ENCODE data around the gene SMIM26. TPM values are rescaled to one million over a fixed set of nuclear protein-coding genes. Genes with fewer than 3 reads are reported as not detected.

SMIM26 gene
- total and polyA plus RNA-seq, 2 of the 13 experiments (the other 11 are each of a cell fraction or from before 2014, with no cell fraction given) = 214 to 249 TPM

DNA sequence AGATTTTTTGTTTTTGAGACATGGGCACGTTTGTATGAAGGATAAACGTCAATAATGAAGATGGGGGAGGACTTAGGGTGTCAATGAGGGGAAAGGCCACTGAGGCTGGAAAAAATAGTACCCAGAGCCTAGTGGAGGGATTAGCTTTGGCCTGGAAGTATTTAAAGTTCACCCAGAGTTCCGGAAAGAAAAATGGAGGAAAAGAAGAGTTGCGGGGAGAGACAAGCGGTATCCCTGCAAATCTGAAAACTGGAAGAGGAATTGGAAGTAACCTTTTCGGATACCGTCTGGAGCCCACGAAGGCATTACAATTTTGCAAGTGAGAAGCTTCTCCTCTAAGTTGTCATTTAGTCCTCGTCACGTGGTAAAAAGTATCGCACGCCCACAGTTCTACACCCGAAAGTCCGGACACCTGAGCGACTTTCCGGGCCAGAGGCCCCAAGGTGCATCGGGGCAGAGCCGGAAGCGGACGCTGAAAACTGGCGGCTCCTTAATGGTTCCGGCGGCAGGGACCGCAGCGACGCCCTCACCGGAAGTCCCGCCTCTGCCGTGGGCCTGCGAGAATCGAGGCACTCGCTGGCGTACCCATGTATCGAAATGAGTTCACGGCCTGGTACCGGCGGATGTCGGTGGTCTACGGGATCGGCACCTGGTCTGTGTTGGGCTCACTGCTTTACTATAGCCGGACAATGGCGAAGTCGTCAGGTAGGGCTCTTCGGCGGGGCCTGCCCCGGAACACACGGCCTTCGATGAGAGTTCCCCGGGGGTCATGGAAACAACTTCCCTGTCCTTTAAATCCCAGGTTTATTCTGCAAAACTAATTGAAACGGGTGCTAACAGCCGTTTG lies at the start of gene SMIM26 (continued):
- TF ChIP-seq ZNF382 (CRISPR knock-in tag; IDR thresholded peaks at IDR 0.05; ENCODE audit: borderline replicate concordance) (no peak), ADNP (CRISPR knock-in tag; IDR thresholded peaks at IDR 0.05) (no peak), ZBTB7B (CRISPR knock-in tag; IDR thresholded peaks at IDR 0.05) (peak; percentile 70; the same call in 1 of the 2 replicates), ZNF549 (CRISPR knock-in tag; IDR thresholded peaks at IDR 0.05) (no peak), HMG20B (CRISPR knock-in tag; conservative IDR thresholded peaks at IDR 0.05) (no peak; the same call in 1 of the 2 replicates), HOMEZ (CRISPR knock-in tag; IDR thresholded peaks at IDR 0.05; ENCODE audit: low read depth) (peak; percentile 87; the same call in 1 of the 2 replicates), MXD4 (CRISPR knock-in tag; IDR thresholded peaks at IDR 0.05) (peak; percentile 91), ZSCAN25 (CRISPR knock-in tag; IDR thresholded peaks at IDR 0.05) (0 out of 2 replicates have a peak, but pooled peaks have one; percentile 29), RBM39 (IDR thresholded peaks at IDR 0.05; ENCODE audit: low read depth, low read length, poor library complexity, severe bottlenecking) (peak; percentile 94), MNT (IDR thresholded peaks at IDR 0.05) (peak; percentile 49), ZNF282 (IDR thresholded peaks at IDR 0.05; ENCODE audit: partially characterized antibody) (no peak), ZNF362 (CRISPR knock-in tag; IDR thresholded peaks at IDR 0.05; ENCODE audit: borderline replicate concordance) (peak; percentile 49; the same call in 1 of the 2 replicates), ATF2 (CRISPR knock-in tag; IDR thresholded peaks at IDR 0.05) (peak; percentile 89), THRA (CRISPR knock-in tag; IDR thresholded peaks at IDR 0.05; ENCODE audit: borderline replicate concordance) (peak; percentile 76), HNRNPL (IDR thresholded peaks at IDR 0.05; ENCODE audit: low read depth, low read length) (peak; percentile 66; the same call in 1 of the 2 replicates), ZNF546 (CRISPR knock-in tag; conservative IDR thresholded peaks at IDR 0.05) (peak; percentile 71; the same call in 1 of the 2 replicates), HOXA7 (CRISPR knock-in tag; IDR thresholded peaks at IDR 0.05) (no peak)
- TF ChIP-seq, protein P1, sequence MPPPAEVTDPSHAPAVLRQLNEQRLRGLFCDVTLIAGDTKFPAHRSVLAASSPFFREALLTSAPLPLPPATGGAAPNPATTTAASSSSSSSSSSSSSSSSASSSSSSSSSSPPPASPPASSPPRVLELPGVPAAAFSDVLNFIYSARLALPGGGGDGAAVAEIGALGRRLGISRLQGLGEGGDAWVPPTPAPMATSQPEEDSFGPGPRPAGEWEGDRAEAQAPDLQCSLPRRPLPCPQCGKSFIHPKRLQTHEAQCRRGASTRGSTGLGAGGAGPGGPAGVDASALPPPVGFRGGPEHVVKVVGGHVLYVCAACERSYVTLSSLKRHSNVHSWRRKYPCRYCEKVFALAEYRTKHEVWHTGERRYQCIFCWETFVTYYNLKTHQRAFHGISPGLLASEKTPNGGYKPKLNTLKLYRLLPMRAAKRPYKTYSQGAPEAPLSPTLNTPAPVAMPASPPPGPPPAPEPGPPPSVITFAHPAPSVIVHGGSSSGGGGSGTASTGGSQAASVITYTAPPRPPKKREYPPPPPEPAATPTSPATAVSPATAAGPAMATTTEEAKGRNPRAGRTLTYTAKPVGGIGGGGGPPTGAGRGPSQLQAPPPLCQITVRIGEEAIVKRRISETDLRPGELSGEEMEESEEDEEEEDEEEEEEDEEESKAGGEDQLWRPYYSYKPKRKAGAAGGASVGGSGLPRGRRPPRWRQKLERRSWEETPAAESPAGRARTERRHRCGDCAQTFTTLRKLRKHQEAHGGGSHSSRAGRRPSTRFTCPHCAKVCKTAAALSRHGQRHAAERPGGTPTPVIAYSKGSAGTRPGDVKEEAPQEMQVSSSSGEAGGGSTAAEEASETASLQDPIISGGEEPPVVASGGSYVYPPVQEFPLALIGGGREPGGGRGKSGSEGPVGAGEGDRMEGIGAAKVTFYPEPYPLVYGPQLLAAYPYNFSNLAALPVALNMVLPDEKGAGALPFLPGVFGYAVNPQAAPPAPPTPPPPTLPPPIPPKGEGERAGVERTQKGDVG (CRISPR knock-in tag; IDR thresholded peaks at IDR 0.05; ENCODE audit: borderline replicate concordance) = peak; percentile 97

Data from HepG2 (cell line).